A549 treated with Hydrocortisone at 1 μM for 4 hours (cell line): ENCODE data around the gene TBCC. TPM values are rescaled to one million over a fixed set of nuclear protein-coding genes. Genes with fewer than 3 reads are reported as not detected.

Experiments
- total RNA-seq: library from RNA; stranded (reverse); fragments of 200-300 nt; extraction: Qiagen RNA extraction; gene quantifications from 5 replicates; pipeline ENCODE4 v1.2.3, GENCODE V29; 2022

Gene TBCC, protein sequence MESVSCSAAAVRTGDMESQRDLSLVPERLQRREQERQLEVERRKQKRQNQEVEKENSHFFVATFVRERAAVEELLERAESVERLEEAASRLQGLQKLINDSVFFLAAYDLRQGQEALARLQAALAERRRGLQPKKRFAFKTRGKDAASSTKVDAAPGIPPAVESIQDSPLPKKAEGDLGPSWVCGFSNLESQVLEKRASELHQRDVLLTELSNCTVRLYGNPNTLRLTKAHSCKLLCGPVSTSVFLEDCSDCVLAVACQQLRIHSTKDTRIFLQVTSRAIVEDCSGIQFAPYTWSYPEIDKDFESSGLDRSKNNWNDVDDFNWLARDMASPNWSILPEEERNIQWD
- total RNA-seq, result 16.1 to 17.2 TPM (median 16.9 TPM) in 5 replicates

GRCh38 chr6:42745640-42746462 is at the start of gene TBCC:
TBCC (minus strand) TSS chr6:42746103; CDS start chr6:42746073, 30 bp downstream.

GRCh38 chr6:42781796-42782688 is 36.1 kb upstream of the TBCC start, which contains the start of gene BICRAL:
BICRAL (plus strand) TSS chr6:42782052; CDS start chr6:42822023, 39,971 bp downstream.

GRCh38 chr6:42722497-42722896 is 23.4 kb downstream of the TBCC start, which contains the start of gene PRPH2:
PRPH2 (minus strand) TSS chr6:42722597; CDS start chr6:42722334, 263 bp downstream.

Other genes with a start within 250 kb of the TBCC start
- gene UBR2, start 182.1 kb downstream of the TBCC start, total RNA-seq, result 6.0 to 8.5 TPM (median 6.9 TPM) in 5 replicates
- gene PRPH2, start 23.5 kb downstream of the TBCC start, total RNA-seq, result not detected in 5 replicates
- 2.2 to 3.5 TPM (median 3.1 TPM) in 5 replicates for gene BICRAL, start 35.9 kb upstream of the TBCC start, total RNA-seq
- 61.3 to 99.1 TPM (median 63.8 TPM) in 5 replicates for gene RPL7L1, start 133.5 kb upstream of the TBCC start, total RNA-seq
- gene PTCRA, start 169.9 kb upstream of the TBCC start, total RNA-seq, result not detected in 5 replicates
- 36.4 to 43.0 TPM (median 40.4 TPM) in 5 replicates for gene CNPY3, start 183.4 kb upstream of the TBCC start, total RNA-seq
- gene GNMT, start 214.7 kb upstream of the TBCC start, total RNA-seq, result 0.13 to 0.31 TPM (median 0.21 TPM) in 3 of 5 replicates, not detected in the others
- gene PEX6, start 233.1 kb upstream of the TBCC start, total RNA-seq, result 7.8 to 9.7 TPM (median 9.0 TPM) in 5 replicates
- 23.1 to 33.3 TPM (median 25.7 TPM) in 5 replicates for gene PPP2R5D, start 238.5 kb upstream of the TBCC start, total RNA-seq